GM12878 (cell line): ENCODE data around the gene SMAD2. TPM values are rescaled to one million over a fixed set of nuclear protein-coding genes. Genes with fewer than 3 reads are reported as not detected.

Source experiments
- ATAC-seq: fragments of 200-7000 bp; cut with Tn5 transposase; 3 replicates; pipeline ENCODE4 v1.9.1; 2020; ENCODE audit warnings: mild to moderate bottlenecking, moderate library complexity
- BruUV-seq: library from RNA; stranded (reverse); fragments of 400-500 nt; replicated peaks from 2 replicates; lab custom pipeline; 2021; lab: Mats Ljungman, UMichigan
- CTCF ChIA-PET: fragments of 300-600 bp; sonication (Branson Sonifier 250); formaldehyde crosslinking; extraction: SDS; loops from one replicate; lab custom pipeline; 2021; ENCODE audit warnings: inconsistent platforms; lab: Yijun Ruan, JAX
- POLR2A ChIA-PET: fragments of 350-600 bp; formaldehyde crosslinking; extraction: SDS; loops from one replicate; lab custom pipeline; 2021; ENCODE audit warnings: inconsistent platforms; lab: Charles Lee
- RAD21 ChIA-PET: fragments of 300-600 bp; sonication (Branson Sonifier 250); formaldehyde crosslinking; loops from one replicate; lab custom pipeline; 2023; ENCODE audit warnings: antibody characterized with exemption; ENCODE audit not compliant: unreplicated experiment; lab: Charles Lee
- SMC1A ChIA-PET: fragments of 300-600 bp; sonication (Branson Sonifier 250); formaldehyde crosslinking; loops from one replicate; lab custom pipeline; 2023; ENCODE audit not compliant: unreplicated experiment, uncharacterized antibody; lab: Charles Lee
- DNase-seq: peaks from one replicate; pipeline ENCODE4 v3.0.0-alpha.2; 2011; ENCODE audit warnings: low read depth, low spot score
- FAIRE-seq: peaks from 3 replicates; lab custom pipeline; 2011; peaks lifted over from hg19 to GRCh38; lab: Jason Lieb, UNC
- H2AFZ ChIP-seq: 2 replicates; pipeline ENCODE4 v1.6.0; 2011; ENCODE audit warnings: low read depth, low read length, control low read depth; ENCODE audit not compliant: control insufficient read depth
- H3K27ac ChIP-seq: 2 replicates; pipeline ENCODE4 v1.5.1; 2011; ENCODE audit warnings: control low read depth; ENCODE audit not compliant: control insufficient read depth, insufficient read depth
- H3K27me3 ChIP-seq, 2 experiments: replicated peaks in 1 of 2; 2 replicates each; pipeline versions ENCODE4 v1.6.0 to v1.6.1; 2011; ENCODE audit warnings: low read length in 1 of 2; ENCODE audit not compliant: control insufficient read depth in 2 of 2, insufficient read depth in 2 of 2
- H3K36me3 ChIP-seq, 2 experiments: 2 replicates each; pipeline ENCODE4 v1.5.1; 2011; ENCODE audit warnings: low read length in 1 of 2; ENCODE audit not compliant: control insufficient read depth in 2 of 2, insufficient read depth in 2 of 2
- H3K4me1 ChIP-seq: 2 replicates; pipeline ENCODE4 v1.6.1; 2011; ENCODE audit warnings: mild to moderate bottlenecking, low read length, moderate library complexity, mixed read lengths; ENCODE audit not compliant: control insufficient read depth, insufficient read depth
- H3K4me2 ChIP-seq: 2 replicates; pipeline ENCODE4 v1.6.0; 2011; ENCODE audit warnings: control low read depth; ENCODE audit not compliant: control insufficient read depth, insufficient read depth
- H3K4me3 ChIP-seq: fragments of 200-600 bp; sonication (generic); 2 replicates; pipeline ENCODE4 v1.5.1; 2016
- H3K79me2 ChIP-seq: 2 replicates; pipeline ENCODE4 v1.6.0; 2011; ENCODE audit warnings: low read length; ENCODE audit not compliant: control insufficient read depth, insufficient read depth
- H3K9ac ChIP-seq: 2 replicates; pipeline ENCODE4 v1.8.0; 2011; ENCODE audit warnings: low read length, control low read depth, mixed read lengths; ENCODE audit not compliant: control insufficient read depth, insufficient read depth
- H3K9me3 ChIP-seq: replicated peaks from 3 replicates; pipeline ENCODE4 v1.5.1; 2011; ENCODE audit warnings: mild to moderate bottlenecking, low read length; ENCODE audit not compliant: control insufficient read depth, insufficient read depth
- H4K20me1 ChIP-seq: 2 replicates; pipeline ENCODE4 v1.6.0; 2011; ENCODE audit not compliant: control insufficient read depth, insufficient read depth
- BHLHE40 ChIP-seq, 2 experiments: fragments of 450-650 bp in 1 of 2; IDR thresholded peaks; 2 replicates each; pipeline ENCODE4 v1.6.1; 2011 to 2017; ENCODE audit warnings: low read depth in 2 of 2, borderline replicate concordance in 1 of 2, improper control_type of control experiment in 1 of 2, low read length in 1 of 2, mild to moderate bottlenecking in 1 of 2
- HDAC2 ChIP-seq: fragments of 200-600 bp; sonication (generic); IDR thresholded peaks from 2 replicates; pipeline ENCODE4 v1.6.1; 2017
- ZNF274 ChIP-seq: IDR thresholded peaks from one replicate; pipeline ENCODE4 v1.8.0; 2011; ENCODE audit not compliant: insufficient read length, insufficient read depth
- ZNF384 ChIP-seq: IDR thresholded peaks from 2 replicates; pipeline ENCODE4 v1.6.1; 2012; ENCODE audit warnings: low read depth, mild to moderate bottlenecking, low read length, improper control_type of control experiment, borderline replicate concordance
- ZZZ3 ChIP-seq: IDR thresholded peaks from 2 replicates; pipeline ENCODE4 v1.6.1; 2011; ENCODE audit warnings: low read depth; ENCODE audit not compliant: control insufficient read depth, insufficient read length
- WGBS: methylation state at CpG from one replicate; pipeline ENCODE4 v1.1.6; 2016; ENCODE audit warnings: low lambda C conversion rate; ENCODE audit not compliant: insufficient replicate concordance, insufficient coverage; ENCODE audit errors: missing lambda C conversion rate; 5-methylcytosine and 5-hydroxymethylcytosine counted together
- in situ Hi-C: fragments of 300-500 bp; cut with MboI; formaldehyde crosslinking; loops from 9 replicates; pipeline ENCODE4 v1.14.3; 2018; ENCODE audit warnings: mixed read lengths
- intact Hi-C: fragments of 100-400 bp; cut with micrococcal nuclease; formaldehyde crosslinking; loops from one replicate; pipeline ENCODE4 v1.14.2; 2022; ENCODE audit not compliant: unreplicated experiment
- polyA plus RNA-seq, 11 experiments: library from polyadenylated mRNA; depleted of rRNA in 4 of 11; unstranded in 6 of 11; stranded (reverse) in 5 of 11; fragments of >200 nt; fragmentation: Nextera tagmentation in 4 of 11; fragmentation: Illumina TruSeq in 1 of 11; extraction: Ambion mirVana in 4 of 11; extraction: Trizol in 1 of 11; gene quantifications; 1 replicate in 1 of 11; 2 replicates in 10 of 11; pipeline versions ENCODE4 v1.2.1 to v1.2.3, GENCODE V29; 2011 to 2016; ENCODE audit warnings: inconsistent platforms in 2 of 11, missing spikeins in 2 of 11, low read depth in 1 of 11
- total RNA-seq, 4 experiments: library from RNA; depleted of rRNA in 3 of 4; stranded (reverse); fragments of >200 nt in 3 of 4; fragmentation: Illumina TruSeq in 1 of 4; extraction: Trizol in 1 of 4; gene quantifications; 2 replicates each; pipeline versions ENCODE4 v1.2.1 to v1.2.3, GENCODE V29; 2013 to 2021
- TF ChIP-seq, protein P1 (sequence below): IDR thresholded peaks from 2 replicates; pipeline ENCODE4 v1.6.1; 2011; ENCODE audit warnings: mild to moderate bottlenecking, low read depth, low read length, moderate library complexity; ENCODE audit not compliant: insufficient replicate concordance
- TF ChIP-seq, protein P2 (sequence below): fragments of 450-650 bp; IDR thresholded peaks from 2 replicates; pipeline ENCODE4 v1.6.1; 2017; ENCODE audit warnings: mild to moderate bottlenecking, moderate library complexity

SMAD2 gene
- total and polyA plus RNA-seq, 10 of the 15 experiments (the other 5 are each of a cell fraction or from before 2014, with no cell fraction given): 28.8 to 111 (median 65.8) TPM

DNA sequence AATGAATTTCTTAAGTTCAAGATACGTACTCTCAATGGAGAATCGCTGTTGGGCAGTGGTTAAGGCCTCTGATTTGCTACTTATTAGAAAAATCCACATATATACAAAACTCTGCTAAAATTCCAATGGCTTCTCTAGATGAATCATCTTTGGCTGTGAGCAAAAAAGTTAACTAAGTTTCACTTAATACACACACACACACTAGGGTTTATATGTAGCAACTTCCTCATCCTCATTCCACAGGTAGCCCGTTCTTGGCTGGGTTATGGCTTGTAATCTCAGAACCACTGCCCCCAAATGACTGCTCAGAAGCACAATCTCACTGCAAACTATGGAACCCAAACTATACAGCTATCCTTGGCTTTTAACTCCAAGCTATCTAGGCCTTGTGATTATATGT lies 99.7 kb downstream of the SMAD2 start:
- in situ Hi-C loops: no loop called here
- H3K79me2 ChIP-seq: no peaks in the 10 kb centered on the region

More for the DNA sequence above, 99.7 kb downstream of the SMAD2 start:
- POLR2A ChIA-PET: no interaction called here
- no peaks in the 10 kb centered on the region for H4K20me1 ChIP-seq
- H2AFZ ChIP-seq: no peak overlapping the region
- ATAC-seq: no peak
- H3K27me3 ChIP-seq: no peaks in the 10 kb centered on the region
- no peaks in the 10 kb centered on the region for H3K4me1 ChIP-seq
- H3K9me3 ChIP-seq: no peaks in the 10 kb centered on the region
- intact Hi-C loops: no loop called here
- WGBS: 96% methylated on average over 3 of the region's 3 CpGs
- TF ChIP-seq HDAC2 (no peak), ZNF384 (no peak), ZZZ3 (no peak), BHLHE40 (IDR thresholded peaks at IDR 0.05; ENCODE audit: borderline replicate concordance in 1 of 2, low read depth in 2 of 2, low read length in 1 of 2) (no peak), ZNF274 (no peak)
- TF ChIP-seq, protein P1, sequence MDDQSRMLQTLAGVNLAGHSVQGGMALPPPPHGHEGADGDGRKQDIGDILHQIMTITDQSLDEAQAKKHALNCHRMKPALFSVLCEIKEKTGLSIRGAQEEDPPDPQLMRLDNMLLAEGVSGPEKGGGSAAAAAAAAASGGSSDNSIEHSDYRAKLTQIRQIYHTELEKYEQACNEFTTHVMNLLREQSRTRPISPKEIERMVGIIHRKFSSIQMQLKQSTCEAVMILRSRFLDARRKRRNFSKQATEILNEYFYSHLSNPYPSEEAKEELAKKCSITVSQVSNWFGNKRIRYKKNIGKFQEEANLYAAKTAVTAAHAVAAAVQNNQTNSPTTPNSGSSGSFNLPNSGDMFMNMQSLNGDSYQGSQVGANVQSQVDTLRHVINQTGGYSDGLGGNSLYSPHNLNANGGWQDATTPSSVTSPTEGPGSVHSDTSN: no peak
- TF ChIP-seq, protein P2, sequence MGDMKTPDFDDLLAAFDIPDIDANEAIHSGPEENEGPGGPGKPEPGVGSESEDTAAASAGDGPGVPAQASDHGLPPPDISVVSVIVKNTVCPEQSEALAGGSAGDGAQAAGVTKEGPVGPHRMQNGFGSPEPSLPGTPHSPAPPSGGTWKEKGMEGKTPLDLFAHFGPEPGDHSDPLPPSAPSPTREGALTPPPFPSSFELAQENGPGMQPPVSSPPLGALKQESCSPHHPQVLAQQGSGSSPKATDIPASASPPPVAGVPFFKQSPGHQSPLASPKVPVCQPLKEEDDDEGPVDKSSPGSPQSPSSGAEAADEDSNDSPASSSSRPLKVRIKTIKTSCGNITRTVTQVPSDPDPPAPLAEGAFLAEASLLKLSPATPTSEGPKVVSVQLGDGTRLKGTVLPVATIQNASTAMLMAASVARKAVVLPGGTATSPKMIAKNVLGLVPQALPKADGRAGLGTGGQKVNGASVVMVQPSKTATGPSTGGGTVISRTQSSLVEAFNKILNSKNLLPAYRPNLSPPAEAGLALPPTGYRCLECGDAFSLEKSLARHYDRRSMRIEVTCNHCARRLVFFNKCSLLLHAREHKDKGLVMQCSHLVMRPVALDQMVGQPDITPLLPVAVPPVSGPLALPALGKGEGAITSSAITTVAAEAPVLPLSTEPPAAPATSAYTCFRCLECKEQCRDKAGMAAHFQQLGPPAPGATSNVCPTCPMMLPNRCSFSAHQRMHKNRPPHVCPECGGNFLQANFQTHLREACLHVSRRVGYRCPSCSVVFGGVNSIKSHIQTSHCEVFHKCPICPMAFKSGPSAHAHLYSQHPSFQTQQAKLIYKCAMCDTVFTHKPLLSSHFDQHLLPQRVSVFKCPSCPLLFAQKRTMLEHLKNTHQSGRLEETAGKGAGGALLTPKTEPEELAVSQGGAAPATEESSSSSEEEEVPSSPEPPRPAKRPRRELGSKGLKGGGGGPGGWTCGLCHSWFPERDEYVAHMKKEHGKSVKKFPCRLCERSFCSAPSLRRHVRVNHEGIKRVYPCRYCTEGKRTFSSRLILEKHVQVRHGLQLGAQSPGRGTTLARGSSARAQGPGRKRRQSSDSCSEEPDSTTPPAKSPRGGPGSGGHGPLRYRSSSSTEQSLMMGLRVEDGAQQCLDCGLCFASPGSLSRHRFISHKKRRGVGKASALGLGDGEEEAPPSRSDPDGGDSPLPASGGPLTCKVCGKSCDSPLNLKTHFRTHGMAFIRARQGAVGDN: no peak
- TF ChIP-seq, all 136 proteins: peak for 0
- Histone ChIP-seq H3K36me3 (peaks cover 0 to 3% of the 10 kb centered on the region in 2 experiments; a peak in 2 of 4 replicates), H3K4me3 (no peak overlapping the region), H3K9ac (no peak overlapping the region), H3K4me2 (no peak overlapping the region), H3K27ac (no peak overlapping the region)
- RAD21 ChIA-PET: no interaction called here
- no peak for DNase-seq
- CTCF ChIA-PET: no interaction called here
- no TSS peak for BruUV-seq
- SMC1A ChIA-PET: interaction anchor here (1.4 kb wide), 1 partner anchor 36 kb away, joined by 3 read pairs; no protein-coding TSS in a partner anchor
- FAIRE-seq: no peak
